Suprapubic skin (tissue), 4 donors: ENCODE measurements around the gene DCAF8. TPM values are rescaled to one million over a fixed set of nuclear protein-coding genes. Genes with fewer than 3 reads are reported as not detected.

ENCODE experiments used
- DNase-seq, 2 donors: peaks; one replicate each; pipeline ENCODE4 v3.0.0-alpha.2; 2019; ENCODE audit warnings: low spot score in 2 of 2
- H3K27ac ChIP-seq: fragments of 200-600 bp; sonication (generic); one replicate; pipeline ENCODE4 v1.5.1; 2019
- H3K27me3 ChIP-seq: fragments of 200-600 bp; sonication (generic); one replicate; pipeline ENCODE4 v1.5.1; 2019
- H3K36me3 ChIP-seq: fragments of 200-600 bp; sonication (generic); one replicate; pipeline ENCODE4 v1.5.1; 2019
- H3K4me1 ChIP-seq: fragments of 200-600 bp; sonication (generic); one replicate; pipeline ENCODE4 v1.5.1; 2019
- H3K4me3 ChIP-seq: fragments of 200-600 bp; sonication (generic); one replicate; pipeline ENCODE4 v1.5.1; 2019; ENCODE audit warnings: mild to moderate bottlenecking
- H3K9me3 ChIP-seq: fragments of 200-600 bp; sonication (generic); one replicate; pipeline ENCODE4 v1.5.1; 2019
- CTCF ChIP-seq, 2 donors: fragments of 200-600 bp in 1 of 2; fragments of 450-650 bp in 1 of 2; sonication (generic) in 1 of 2; IDR thresholded peaks; one replicate each; pipeline ENCODE4 v1.5.1; 2016 to 2019; ENCODE audit warnings: antibody characterized with exemption in 2 of 2, mild to moderate bottlenecking in 1 of 2, moderate library complexity in 1 of 2
- EP300 ChIP-seq: sonication (generic); formaldehyde crosslinking; IDR thresholded peaks from one replicate; pipeline ENCODE4 v1.6.1; 2017; ENCODE audit warnings: antibody characterized with exemption
- POLR2A ChIP-seq, 2 donors: fragments of 450-650 bp; IDR thresholded peaks; one replicate each; pipeline ENCODE4 v1.6.1; 2017; ENCODE audit warnings: antibody characterized with exemption in 2 of 2, mild to moderate bottlenecking in 2 of 2, moderate library complexity in 2 of 2
- POLR2AphosphoS5 ChIP-seq, 3 donors: sonication (generic); formaldehyde crosslinking; IDR thresholded peaks; one replicate each; pipeline ENCODE4 v1.6.1; 2017; ENCODE audit warnings: antibody characterized with exemption in 3 of 3
- WGBS: methylation state at CpG from one replicate; pipeline ENCODE4 v1.1.5; 2018; 5-methylcytosine and 5-hydroxymethylcytosine counted together
- total RNA-seq, 4 donors: library from RNA; depleted of rRNA; stranded (reverse); fragments of >200 nt; gene quantifications; one replicate each; pipeline ENCODE4 v1.1.0, GENCODE V29; 2016

Gene DCAF8
- total RNA-seq, 4 donors from 2014 or later = 98.3 to 402 (median 125) TPM

- TF ChIP-seq POLR2AphosphoS5 (IDR thresholded peaks at IDR 0.05) (no peak), EP300 (no peak), POLR2A (IDR thresholded peaks at IDR 0.05) (no peak), CTCF (IDR thresholded peaks at IDR 0.05) (no peak)
- Histone ChIP-seq H3K4me3 (no peak overlapping the region), H3K4me1 (peaks cover 26% of the 10 kb centered on the region), H3K27me3 (no peaks in the 10 kb centered on the region), H3K36me3 (peaks cover 52% of the 10 kb centered on the region), H3K9me3 (no peaks in the 10 kb centered on the region), H3K27ac (no peak overlapping the region)
- DNase-seq = no peak
- WGBS = 93% methylated on average over 7 of the region's 7 CpGs
Observed at GRCh38 chr1:160282807-160283206, 20.5 kb upstream of the DCAF8 start.

- no peaks in the 10 kb centered on the region for H3K27me3 ChIP-seq
- peaks cover 70% of the 10 kb centered on the region for H3K36me3 ChIP-seq
- H3K4me1 ChIP-seq = no peaks in the 10 kb centered on the region
- no peak overlapping the region for H3K4me3 ChIP-seq
- TF ChIP-seq EP300 (no peak), POLR2AphosphoS5 (IDR thresholded peaks at IDR 0.05) (no peak), POLR2A (IDR thresholded peaks at IDR 0.05) (no peak), CTCF (IDR thresholded peaks at IDR 0.05) (no peak)
- DNase-seq = no peak
- WGBS = 90% methylated on average over 4 of the region's 4 CpGs
- H3K27ac ChIP-seq = no peak overlapping the region
- no peaks in the 10 kb centered on the region for H3K9me3 ChIP-seq
Observed at GRCh38 chr1:160277987-160278386, 15.6 kb upstream of the DCAF8 start.

GRCh38 chr1:160277330-160277729, 15.0 kb upstream of the DCAF8 start:
- H3K27me3 ChIP-seq = no peaks in the 10 kb centered on the region
- 83% methylated on average over 2 of the region's 2 CpGs for WGBS
- DNase-seq = no peak
- TF ChIP-seq POLR2A (IDR thresholded peaks at IDR 0.05) (no peak), EP300 (no peak), CTCF (IDR thresholded peaks at IDR 0.05) (no peak), POLR2AphosphoS5 (IDR thresholded peaks at IDR 0.05) (no peak)
- H3K4me1 ChIP-seq = no peaks in the 10 kb centered on the region
- H3K27ac ChIP-seq = no peak overlapping the region
- no peak overlapping the region for H3K4me3 ChIP-seq
- no peaks in the 10 kb centered on the region for H3K9me3 ChIP-seq
- peaks cover 64% of the 10 kb centered on the region for H3K36me3 ChIP-seq

- H3K4me1 ChIP-seq = no peaks in the 10 kb centered on the region
- DNase-seq = no peak
- TF ChIP-seq CTCF (IDR thresholded peaks at IDR 0.05) (no peak), EP300 (no peak), POLR2A (IDR thresholded peaks at IDR 0.05) (no peak), POLR2AphosphoS5 (IDR thresholded peaks at IDR 0.05) (no peak)
- peaks cover 2% of the 10 kb centered on the region for H3K36me3 ChIP-seq
- no peaks in the 10 kb centered on the region for H3K9me3 ChIP-seq
- H3K27me3 ChIP-seq = no peaks in the 10 kb centered on the region
- 67% methylated on average over 1 of the region's 1 CpG for WGBS
- no peak overlapping the region for H3K27ac ChIP-seq
- no peak overlapping the region for H3K4me3 ChIP-seq
Observed at GRCh38 chr1:160271025-160271424, 8.7 kb upstream of the DCAF8 start.

GRCh38 chr1:160267284-160267991, 5.1 kb upstream of the DCAF8 start:
- Histone ChIP-seq H3K27me3 (no peaks in the 10 kb centered on the region), H3K36me3 (no peaks in the 10 kb centered on the region), H3K4me3 (no peak overlapping the region), H3K9me3 (no peaks in the 10 kb centered on the region), H3K4me1 (peaks cover 5% of the 10 kb centered on the region), H3K27ac (no peak overlapping the region)
- no peak for TF ChIP-seq EP300
- TF ChIP-seq POLR2A (IDR thresholded peaks at IDR 0.05) = no peak
- no peak for TF ChIP-seq POLR2AphosphoS5 (IDR thresholded peaks at IDR 0.05)
- TF ChIP-seq CTCF (IDR thresholded peaks at IDR 0.05) = no peak
- WGBS = 87% methylated on average over 9 of the region's 10 CpGs
- DNase-seq = no peak
